K562 (cell line): Measurements from ENCODE around the gene SCAPER. TPM values are rescaled to one million over a fixed set of nuclear protein-coding genes. Genes with fewer than 3 reads are reported as not detected.

ENCODE experiments used
- ATAC-seq: fragments of 200-7000 bp; cut with Tn5 transposase; 3 replicates; pipeline ENCODE4 v1.9.1; 2020; ENCODE audit warnings: moderate library complexity
- BruUV-seq: library from RNA; stranded (reverse); fragments of 400-500 nt; replicated peaks from 2 replicates; lab custom pipeline; 2021; lab: Mats Ljungman, UMichigan
- CTCF ChIA-PET: fragments of 300-600 bp; formaldehyde crosslinking; extraction: SDS; loops from one replicate; lab custom pipeline; 2021; ENCODE audit warnings: low intra/inter-chr PET ratio; lab: Yijun Ruan, JAX
- POLR2A ChIA-PET: fragments of 300-600, 350-650 bp; sonication (Branson Sonifier 250); formaldehyde crosslinking; extraction: SDS; loops from one replicate; lab custom pipeline; 2021; ENCODE audit warnings: antibody characterized with exemption, inconsistent platforms; lab: Yijun Ruan, JAX
- DNase-seq, 4 experiments: peaks; one replicate each; pipeline versions ENCODE4 v3.0.0 to v3.0.0-alpha.2; 2011 to 2018; ENCODE audit warnings: low spot score in 3 of 4, mixed read lengths in 3 of 4; ENCODE audit errors: extremely low read depth in 1 of 4
- FAIRE-seq: peaks from 2 replicates; lab custom pipeline; 2011; peaks lifted over from hg19 to GRCh38; lab: Jason Lieb, UNC
- H2AFZ ChIP-seq: 2 replicates; pipeline ENCODE4 v1.6.0; 2011; ENCODE audit warnings: low read depth, low read length, control low read depth, inconsistent platforms
- H3K27ac ChIP-seq: fragments of 200-600 bp; 3 replicates; pipeline ENCODE4 v1.8.0; 2011; ENCODE audit warnings: low read depth, mild to moderate bottlenecking, control low read depth, inconsistent platforms, low read length, moderate library complexity, mixed read lengths; ENCODE audit errors: extremely low read depth
- H3K27me3 ChIP-seq, 2 experiments: fragments of 300-600 bp in 1 of 2; 2 replicates in 1 of 2; 3 replicates in 1 of 2; pipeline versions ENCODE4 v1.6.0 to v1.8.0; 2011; ENCODE audit warnings: inconsistent platforms in 2 of 2, low read length in 2 of 2, mild to moderate bottlenecking in 1 of 2, mixed read lengths in 1 of 2, moderate library complexity in 1 of 2; ENCODE audit not compliant: control insufficient read depth in 2 of 2, insufficient read depth in 2 of 2
- H3K36me3 ChIP-seq: fragments of 300-600 bp; 3 replicates; pipeline ENCODE4 v1.8.0; 2011; ENCODE audit warnings: mild to moderate bottlenecking, low read length, inconsistent platforms; ENCODE audit not compliant: control insufficient read depth, insufficient read depth
- H3K4me1 ChIP-seq, 2 experiments: fragments of 200-600 bp in 1 of 2; replicated peaks in 1 of 2; 2 replicates in 1 of 2; 3 replicates in 1 of 2; pipeline versions ENCODE4 v1.5.1 to v1.8.0; 2011; ENCODE audit warnings: inconsistent platforms in 2 of 2, low read length in 2 of 2, mild to moderate bottlenecking in 1 of 2, mixed read lengths in 1 of 2, moderate library complexity in 1 of 2; ENCODE audit not compliant: control insufficient read depth in 2 of 2, insufficient read depth in 2 of 2
- H3K4me2 ChIP-seq: 2 replicates; pipeline ENCODE4 v1.6.1; 2011; ENCODE audit warnings: low read length, control low read depth, inconsistent platforms, mixed read lengths; ENCODE audit not compliant: insufficient read depth
- H3K4me3 ChIP-seq: fragments of 200-600 bp; sonication (generic), shearing (Covaris generic); 2 replicates; pipeline ENCODE4 v1.5.1; 2016; ENCODE audit warnings: control low read depth, inconsistent platforms
- H3K79me2 ChIP-seq: fragments of 200-600 bp; 3 replicates; pipeline ENCODE4 v1.8.0; 2011; ENCODE audit warnings: low read length, inconsistent platforms; ENCODE audit not compliant: control insufficient read depth, insufficient read depth
- H3K9ac ChIP-seq, 2 experiments: 2 replicates each; pipeline versions ENCODE4 v1.6.0 to v1.6.1; 2011; ENCODE audit warnings: low read depth in 2 of 2, low read length in 2 of 2, control low read depth in 1 of 2, inconsistent platforms in 1 of 2, mild to moderate bottlenecking in 1 of 2, mixed read lengths in 1 of 2; ENCODE audit not compliant: insufficient read depth in 1 of 2
- H3K9me1 ChIP-seq: one replicate; pipeline ENCODE4 v1.6.0; 2011; ENCODE audit warnings: inconsistent platforms, mild to moderate bottlenecking, low read length, moderate library complexity; ENCODE audit not compliant: control insufficient read depth, insufficient read depth
- H3K9me3 ChIP-seq: replicated peaks from 2 replicates; pipeline ENCODE4 v1.5.1; 2011; ENCODE audit warnings: low read depth, low read length, inconsistent platforms; ENCODE audit not compliant: control insufficient read depth, insufficient read depth
- H4K20me1 ChIP-seq: replicated peaks from 2 replicates; pipeline ENCODE4 v1.6.1; 2011; ENCODE audit warnings: low read length, inconsistent platforms, mixed read lengths; ENCODE audit not compliant: control insufficient read depth, insufficient read depth
- ADNP ChIP-seq: fragments of 200-800 bp; sonication (Bioruptor generic); IDR thresholded peaks from 2 replicates; pipeline ENCODE4 v1.6.1; 2016; ENCODE audit warnings: missing genetic modification characterization, missing compliant biosample characterization
- CC2D1A ChIP-seq: fragments of 450-650 bp; IDR thresholded peaks from 2 replicates; pipeline ENCODE4 v1.6.1; 2017; ENCODE audit warnings: mild to moderate bottlenecking
- CEBPB ChIP-seq: fragments of 450-650 bp; IDR thresholded peaks from 2 replicates; pipeline ENCODE4 v1.6.1; 2016; ENCODE audit warnings: missing genetic modification characterization, missing compliant biosample characterization
- GATA2 ChIP-seq: sonication (generic); formaldehyde crosslinking; IDR thresholded peaks from 2 replicates; pipeline ENCODE4 v1.4.0; 2020; ENCODE audit warnings: mild to moderate bottlenecking, missing genetic modification reagents
- HCFC1 ChIP-seq: IDR thresholded peaks from 2 replicates; pipeline ENCODE4 v1.6.1; 2012; ENCODE audit warnings: low read depth, low read length, improper control_type of control experiment
- MAFG ChIP-seq: fragments of 450-650 bp; conservative IDR thresholded peaks from 2 replicates; pipeline ENCODE4 v1.6.1; 2016; ENCODE audit warnings: missing genetic modification characterization, missing compliant biosample characterization
- MCM3 ChIP-seq: fragments of 450-650 bp; IDR thresholded peaks from 2 replicates; pipeline ENCODE4 v1.6.1; 2016
- PBX2 ChIP-seq, 2 experiments: IDR thresholded peaks in 1 of 2; conservative IDR thresholded peaks in 1 of 2; 2 replicates each; pipeline ENCODE4 v1.6.1; 2016; ENCODE audit warnings: low read depth in 2 of 2, mild to moderate bottlenecking in 1 of 2, missing compliant biosample characterization in 1 of 2, missing genetic modification characterization in 1 of 2, moderate library complexity in 1 of 2
- POLR2AphosphoS5 ChIP-seq: IDR thresholded peaks from 2 replicates; pipeline ENCODE4 v1.6.1; 2011; ENCODE audit warnings: mild to moderate bottlenecking, low read depth, low read length, moderate library complexity; ENCODE audit not compliant: control insufficient read depth, insufficient read depth
- POLR2G ChIP-seq: fragments of 200-400 bp; formaldehyde crosslinking; IDR thresholded peaks from 2 replicates; pipeline ENCODE4 v1.6.1; 2017; ENCODE audit warnings: low read depth, mild to moderate bottlenecking, antibody characterized with exemption, low read length, moderate library complexity
- SIN3A ChIP-seq, 2 experiments: fragments of 150-350 bp in 1 of 2; IDR thresholded peaks; 2 replicates each; pipeline ENCODE4 v1.6.1; 2011 to 2016; ENCODE audit warnings: borderline replicate concordance in 2 of 2, low read depth in 2 of 2, low read length in 2 of 2, mild to moderate bottlenecking in 2 of 2, moderate library complexity in 2 of 2; ENCODE audit not compliant: control insufficient read depth in 1 of 2
- TAL1 ChIP-seq: fragments of 450-650 bp; IDR thresholded peaks from 2 replicates; pipeline ENCODE4 v1.6.1; 2016; ENCODE audit warnings: mild to moderate bottlenecking
- TEAD1 ChIP-seq, 2 experiments: fragments of 450-650 bp in 1 of 2; sonication (generic) in 1 of 2; formaldehyde crosslinking; IDR thresholded peaks; 2 replicates each; pipeline versions ENCODE4 v1.4.0 to v1.8.0; 2020 to 2022; ENCODE audit warnings: mild to moderate bottlenecking in 2 of 2, missing genetic modification reagents in 1 of 2
- ZBTB5 ChIP-seq: fragments of 450-650 bp; IDR thresholded peaks from 2 replicates; pipeline ENCODE4 v1.6.1; 2017; ENCODE audit warnings: antibody characterized with exemption
- ZNF175 ChIP-seq: fragments of 200-800 bp; sonication (Bioruptor generic); IDR thresholded peaks from 2 replicates; pipeline ENCODE4 v1.6.1; 2016; ENCODE audit warnings: low read depth, mild to moderate bottlenecking, missing genetic modification characterization, missing compliant biosample characterization
- ZNF253 ChIP-seq: fragments of 250-450 bp; sonication (Bioruptor Pico); conservative IDR thresholded peaks from 2 replicates; pipeline ENCODE4 v1.6.1; 2021; ENCODE audit warnings: mild to moderate bottlenecking
- ZNF316 ChIP-seq: fragments of 450-650 bp; IDR thresholded peaks from 2 replicates; pipeline ENCODE4 v1.6.1; 2016
- ZNF408 ChIP-seq: fragments of 250-450 bp; sonication (Bioruptor Pico); IDR thresholded peaks from 2 replicates; pipeline ENCODE4 v1.4.0; 2020; ENCODE audit warnings: low read depth, mild to moderate bottlenecking, moderate library complexity
- ZNF668 ChIP-seq: fragments of 250-450 bp; sonication (Bioruptor Pico); IDR thresholded peaks from 2 replicates; pipeline ENCODE4 v1.8.0; 2022; ENCODE audit warnings: mild to moderate bottlenecking, inconsistent platforms
- ZNF785 ChIP-seq: fragments of 250-450 bp; sonication (Bioruptor Pico); IDR thresholded peaks from 2 replicates; pipeline ENCODE4 v1.4.0; 2020; ENCODE audit warnings: mild to moderate bottlenecking
- WGBS: fragments of 100-300 bp; shearing (Covaris generic); methylation state at CpG from one replicate; pipeline ENCODE4 v1.1.6; 2016; ENCODE audit warnings: low coverage, mixed read lengths; ENCODE audit not compliant: insufficient coverage; ENCODE audit errors: missing lambda C conversion rate; 5-methylcytosine and 5-hydroxymethylcytosine counted together
- in situ Hi-C: fragments of 300-500 bp; cut with MboI; formaldehyde crosslinking; loops from 4 replicates; pipeline ENCODE4 v1.15.0; 2018; ENCODE audit warnings: inconsistent platforms, mixed read lengths
- intact Hi-C: fragments of 100-400 bp; cut with micrococcal nuclease; formaldehyde crosslinking; loops from 2 replicates; pipeline ENCODE4 v1.14.2; 2022
- polyA plus RNA-seq, 8 experiments: library from polyadenylated mRNA; depleted of rRNA in 4 of 8; stranded (reverse) in 5 of 8; unstranded in 3 of 8; fragments of >200 nt; fragmentation: Nextera tagmentation in 2 of 8; fragmentation: Illumina TruSeq in 1 of 8; extraction: Ambion mirVana in 2 of 8; extraction: Trizol in 1 of 8; gene quantifications; 2 replicates each; pipeline versions ENCODE4 v1.2.1 to v1.2.3, GENCODE V29; 2011 to 2014; ENCODE audit warnings: inconsistent platforms in 1 of 8, missing spikeins in 1 of 8
- total RNA-seq, 7 experiments: library from RNA; depleted of rRNA in 6 of 7; stranded (reverse); fragments of >200 nt in 6 of 7; fragmentation: Illumina TruSeq in 2 of 7; extraction: Trizol in 2 of 7; gene quantifications; 2 replicates each; pipeline versions ENCODE4 v1.2.1 to v1.2.3, GENCODE V29; 2011 to 2021; ENCODE audit warnings: low replicate concordance in 1 of 7

Gene SCAPER
- total and polyA plus RNA-seq, 9 of the 15 experiments (the other 6 are each of a cell fraction or from before 2014, with no cell fraction given), result 1.3 to 5.7 (median 3.2) TPM

DNA sequence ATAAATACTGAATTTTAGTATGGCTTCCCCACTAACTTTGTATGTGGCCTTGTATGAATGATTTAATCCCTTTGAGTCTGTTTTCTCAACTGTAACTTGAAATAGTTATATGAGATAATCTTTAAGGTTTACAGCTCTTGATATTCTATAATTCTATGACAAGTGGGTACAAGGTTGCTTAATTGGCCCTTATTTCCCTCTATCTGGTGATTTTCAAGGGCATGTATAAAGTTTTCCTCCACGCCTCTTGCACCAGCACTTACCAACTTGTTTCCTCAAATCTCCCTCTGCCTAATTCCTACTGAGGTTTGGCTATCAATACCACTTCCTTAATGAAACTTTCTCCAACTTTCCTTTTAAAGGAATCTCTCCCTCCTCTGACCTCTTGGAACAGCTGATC is 455.7 kb downstream of the SCAPER start (continued):
- TF ChIP-seq SIN3A (IDR thresholded peaks at IDR 0.05; ENCODE audit: borderline replicate concordance in 2 of 2, control insufficient read depth in 1 of 2, low read depth in 2 of 2, low read length in 2 of 2) (no peak), ZBTB5 (no peak), ZNF785 (no peak), GATA2 (CRISPR knock-in tag) (no peak), CC2D1A (no peak), POLR2AphosphoS5 (no peak), ADNP (tag) (no peak), TEAD1 (CRISPR knock-in tag; IDR thresholded peaks at IDR 0.05) (no peak), POLR2G (no peak), CEBPB (tag) (no peak)
- TF ChIP-seq, all 486 proteins: peak for 0

- Histone ChIP-seq H2AFZ (no peak overlapping the region), H3K9me3 (no peaks in the 10 kb centered on the region), H3K9ac (no peak overlapping the region), H3K9me1 (no peaks in the 10 kb centered on the region), H4K20me1 (no peaks in the 10 kb centered on the region), H3K27ac (no peak overlapping the region), H3K36me3 (no peaks in the 10 kb centered on the region), H3K4me3 (no peak overlapping the region), H3K27me3 (no peaks in the 10 kb centered on the region), H3K79me2 (no peaks in the 10 kb centered on the region), H3K4me1 (no peaks in the 10 kb centered on the region; a peak in 1 of 5 replicates), H3K4me2 (no peak overlapping the region)
- BruUV-seq, result no TSS peak
- intact Hi-C loops, result no loop called here
- ATAC-seq, result no peak
- POLR2A ChIA-PET, result interaction anchor here (1.3 kb wide), 1 partner anchor 9 kb away, joined by 3 read pairs; no protein-coding TSS in a partner anchor
- no peak for FAIRE-seq
- in situ Hi-C loops, result no loop called here
- 0% methylated on average over 2 of the region's 2 CpGs for WGBS
- DNase-seq, result no peak
- CTCF ChIA-PET, result no interaction called here
- TF ChIP-seq ZNF316, result peak; percentile 59
- TF ChIP-seq MCM3, result no peak
- no peak for TF ChIP-seq ZNF408 (CRISPR knock-in tag)
- no peak for TF ChIP-seq TAL1
- TF ChIP-seq MAFG (tag), result 0 out of 2 replicates have a peak, but pooled peaks have one; percentile 19
- TF ChIP-seq ZNF175, result no peak
- TF ChIP-seq ZNF668, result no peak
- no peak for TF ChIP-seq HCFC1
- no peak for TF ChIP-seq ZNF253 (CRISPR knock-in tag)
- no peak for TF ChIP-seq PBX2 (CRISPR knock-in tag; IDR thresholded peaks at IDR 0.05; ENCODE audit: low read depth)
- TF ChIP-seq PBX2 (tag; conservative IDR thresholded peaks at IDR 0.05; ENCODE audit: low read depth), result peak; percentile 81
Observed at GRCh38 chr15:76448755-76449154, 456.4 kb downstream of the SCAPER start.
